Mononuclear cell (primary cell): ENCODE data around the gene SRSF9. TPM values are rescaled to one million over a fixed set of nuclear protein-coding genes. Genes with fewer than 3 reads are reported as not detected.
"Not testable (repeated sequence)": the region's sequence is repeated elsewhere in the genome, so short reads cannot be mapped to it uniquely, and the experiment has no call there.

Experiments
- H3K27me3 ChIP-seq: 2 replicates; pipeline ENCODE4 v1.6.0; 2011; ENCODE audit warnings: low read length, control low read depth; ENCODE audit not compliant: insufficient read depth
- H3K4me1 ChIP-seq: 2 replicates; pipeline ENCODE4 v1.5.1; 2011; ENCODE audit warnings: mild to moderate bottlenecking, low read length, control low read depth; ENCODE audit not compliant: insufficient read depth
- H3K4me3 ChIP-seq: 2 replicates; pipeline ENCODE4 v1.5.1; 2011; ENCODE audit warnings: mild to moderate bottlenecking, low read length, moderate library complexity
- H3K9me3 ChIP-seq: 2 replicates; pipeline ENCODE4 v1.5.1; 2011; ENCODE audit warnings: low read depth, mild to moderate bottlenecking, control low read depth, low read length
- total RNA-seq: library from RNA; depleted of rRNA; stranded (reverse); fragments of >200 nt; gene quantifications from one replicate; pipeline ENCODE4 v1.2.3, GENCODE V29; 2012

SRSF9 gene
- total RNA-seq, 1 donor, result 84.7 TPM

GRCh38 chr12:120468821-120469449 lies 613 bp downstream of the SRSF9 start:
- H3K27me3 ChIP-seq, result no peaks in the 10 kb centered on the region
- no peaks in the 10 kb centered on the region for H3K9me3 ChIP-seq
- H3K4me1 ChIP-seq, result peaks cover 41% of the 10 kb centered on the region
- H3K4me3 ChIP-seq, result peak overlapping the region; percentile 76

GRCh38 chr12:120468325-120468820 lies 1.2 kb downstream of the SRSF9 start:
- Histone ChIP-seq H3K4me3 (peak overlapping the region; percentile 76), H3K27me3 (no peaks in the 10 kb centered on the region), H3K9me3 (no peaks in the 10 kb centered on the region), H3K4me1 (peaks cover 40% of the 10 kb centered on the region)

DNA sequence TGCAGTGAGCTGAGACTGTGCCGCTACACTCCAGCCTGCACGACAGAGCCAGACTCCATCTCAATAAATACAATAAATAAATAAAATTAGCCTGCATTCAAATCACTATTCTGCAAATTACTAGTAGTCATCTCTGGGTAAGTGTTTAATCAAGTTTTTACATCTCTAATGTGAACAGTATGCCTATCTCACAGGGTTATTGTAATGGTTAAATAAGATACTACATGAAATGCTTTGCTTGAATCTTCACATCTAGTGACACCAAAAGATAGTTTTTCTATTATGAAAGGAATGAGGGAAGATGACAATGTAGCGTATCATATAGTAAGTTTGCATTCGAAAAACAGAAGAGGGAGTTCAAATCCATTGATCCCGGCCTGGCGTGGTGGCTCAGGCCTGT lies 2.1 kb downstream of the SRSF9 start:
- no peaks in the 10 kb centered on the region for H3K9me3 ChIP-seq
- H3K4me1 ChIP-seq, result peaks cover 40% of the 10 kb centered on the region
- H3K27me3 ChIP-seq, result no peaks in the 10 kb centered on the region
- H3K4me3 ChIP-seq, result no peak overlapping the region

- no peaks in the 10 kb centered on the region for H3K27me3 ChIP-seq
- no peak overlapping the region for H3K4me3 ChIP-seq
- peaks cover 40% of the 10 kb centered on the region for H3K4me1 ChIP-seq
- H3K9me3 ChIP-seq, result no peaks in the 10 kb centered on the region
Measured at GRCh38 chr12:120466560-120467315, 2.8 kb downstream of the SRSF9 start.

DNA sequence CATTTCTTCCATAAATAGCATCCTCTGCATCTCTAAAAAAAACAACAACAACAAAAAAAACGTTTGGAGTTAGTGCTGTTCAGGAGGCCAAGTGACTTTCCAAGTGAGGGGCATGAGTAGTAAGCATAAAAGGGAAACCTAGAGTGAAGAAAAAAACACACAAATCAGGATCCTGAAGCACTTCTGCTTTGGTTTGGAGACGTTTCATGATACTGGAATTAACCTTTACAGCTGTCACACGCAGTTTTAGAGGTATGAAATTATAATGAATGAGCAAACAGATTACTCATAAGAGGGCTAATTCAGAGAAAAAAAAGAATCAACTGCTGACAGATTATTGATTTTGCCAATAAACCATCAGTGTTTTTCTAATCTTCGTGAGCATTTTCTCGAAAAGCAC lies 3.8 kb downstream of the SRSF9 start:
- peaks cover 40% of the 10 kb centered on the region for H3K4me1 ChIP-seq
- no peak overlapping the region for H3K4me3 ChIP-seq
- H3K27me3 ChIP-seq, result no peaks in the 10 kb centered on the region
- no peaks in the 10 kb centered on the region for H3K9me3 ChIP-seq

DNA sequence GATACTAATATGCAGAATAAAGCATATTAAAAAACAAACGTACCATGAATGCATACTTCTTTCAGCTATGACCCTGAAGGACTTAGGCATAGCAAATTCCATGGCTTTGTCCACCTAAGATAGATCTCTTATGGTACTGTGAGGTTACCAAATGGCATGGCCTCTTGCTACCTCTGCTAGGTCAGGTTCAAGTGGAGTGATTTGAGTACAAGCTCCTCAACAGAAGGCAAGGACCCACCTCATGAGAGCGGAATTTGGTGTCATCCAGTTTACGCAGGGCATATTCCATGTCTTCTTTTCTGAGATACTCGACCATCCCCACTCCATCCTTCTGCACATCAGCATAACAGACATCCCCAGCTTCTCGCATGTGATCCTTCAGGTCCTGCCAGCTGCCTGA lies 5.8 kb downstream of the SRSF9 start:
- Histone ChIP-seq H3K9me3 (no peaks in the 10 kb centered on the region), H3K4me1 (peaks cover 28% of the 10 kb centered on the region), H3K4me3 (no peak overlapping the region), H3K27me3 (no peaks in the 10 kb centered on the region)

- Histone ChIP-seq H3K27me3 (no peaks in the 10 kb centered on the region), H3K9me3 (no peaks in the 10 kb centered on the region), H3K4me3 (no peak overlapping the region), H3K4me1 (peaks cover 12% of the 10 kb centered on the region)
Measured at GRCh38 chr12:120462099-120462640, 7.4 kb downstream of the SRSF9 start.

GRCh38 chr12:120460157-120460556 lies 9.4 kb downstream of the SRSF9 start:
- Histone ChIP-seq H3K4me1 (no peaks in the 10 kb centered on the region), H3K27me3 (no peaks in the 10 kb centered on the region), H3K4me3 (no peak overlapping the region), H3K9me3 (no peaks in the 10 kb centered on the region)

DNA sequence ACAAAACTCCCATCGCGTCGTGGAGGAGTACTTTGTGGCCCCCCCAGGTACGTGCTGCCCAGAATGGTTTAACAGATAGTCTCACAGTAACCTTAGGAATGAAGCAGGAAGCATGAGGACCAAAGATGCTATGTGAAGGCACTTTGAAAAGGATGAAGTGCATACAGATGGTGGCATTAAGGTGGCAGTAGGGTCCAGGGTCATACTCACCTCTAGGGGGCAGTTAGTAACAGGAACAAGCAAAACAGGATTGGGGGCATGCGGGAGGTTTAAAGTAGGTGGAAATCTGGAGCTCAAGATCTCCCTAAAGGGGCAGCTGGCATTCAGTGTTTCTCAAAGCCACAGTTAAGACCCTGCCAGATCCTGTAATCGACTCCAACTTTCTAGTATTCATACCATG lies 12.4 kb downstream of the SRSF9 start:
- H3K9me3 ChIP-seq, result no peaks in the 10 kb centered on the region
- H3K4me3 ChIP-seq, result no peak overlapping the region
- H3K4me1 ChIP-seq, result no peaks in the 10 kb centered on the region
- H3K27me3 ChIP-seq, result no peaks in the 10 kb centered on the region

DNA sequence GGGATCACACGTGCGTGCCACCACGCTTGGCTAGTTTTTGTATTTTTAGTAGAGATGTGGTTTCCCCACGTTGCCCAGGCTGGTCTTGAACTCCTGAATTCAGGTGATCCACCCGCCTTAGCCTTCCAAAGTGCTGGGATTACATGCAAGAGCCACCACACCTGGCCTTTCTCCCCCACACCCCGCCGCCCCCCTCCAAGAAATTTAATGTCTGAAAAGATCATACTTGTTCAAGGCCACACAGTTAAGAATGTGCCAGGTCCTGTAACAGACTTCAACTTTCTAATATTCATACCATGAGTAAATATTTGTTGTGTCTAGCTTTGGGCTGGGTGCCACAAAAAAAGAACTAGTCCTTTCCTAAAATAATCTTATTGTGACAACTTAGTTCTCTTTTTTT lies 14.2 kb downstream of the SRSF9 start:
- no peak overlapping the region for H3K4me3 ChIP-seq
- H3K9me3 ChIP-seq, result no peaks in the 10 kb centered on the region
- H3K27me3 ChIP-seq, result no peaks in the 10 kb centered on the region
- no peaks in the 10 kb centered on the region for H3K4me1 ChIP-seq

GRCh38 chr12:120453977-120454376 lies 15.6 kb downstream of the SRSF9 start:
- H3K9me3 ChIP-seq, result no peaks in the 10 kb centered on the region
- H3K27me3 ChIP-seq, result no peaks in the 10 kb centered on the region
- no peak overlapping the region for H3K4me3 ChIP-seq
- no peaks in the 10 kb centered on the region for H3K4me1 ChIP-seq

GRCh38 chr12:120453060-120453750 lies 16.3 kb downstream of the SRSF9 start:
- Histone ChIP-seq H3K4me1 (peaks cover 2% of the 10 kb centered on the region), H3K9me3 (no peaks in the 10 kb centered on the region), H3K4me3 (no peak overlapping the region), H3K27me3 (no peaks in the 10 kb centered on the region)

- H3K4me1 ChIP-seq, H3K9me3 ChIP-seq, H3K27me3 ChIP-seq, H3K4me3 ChIP-seq: not testable (repeated sequence)
Measured at GRCh38 chr12:120452524-120452923, 17.0 kb downstream of the SRSF9 start.

- no peak overlapping the region for H3K4me3 ChIP-seq
- H3K9me3 ChIP-seq, result no peaks in the 10 kb centered on the region
- no peaks in the 10 kb centered on the region for H3K27me3 ChIP-seq
- H3K4me1 ChIP-seq, result peaks cover 29% of the 10 kb centered on the region
Measured at GRCh38 chr12:120447992-120448391, 21.6 kb downstream of the SRSF9 start.

DNA sequence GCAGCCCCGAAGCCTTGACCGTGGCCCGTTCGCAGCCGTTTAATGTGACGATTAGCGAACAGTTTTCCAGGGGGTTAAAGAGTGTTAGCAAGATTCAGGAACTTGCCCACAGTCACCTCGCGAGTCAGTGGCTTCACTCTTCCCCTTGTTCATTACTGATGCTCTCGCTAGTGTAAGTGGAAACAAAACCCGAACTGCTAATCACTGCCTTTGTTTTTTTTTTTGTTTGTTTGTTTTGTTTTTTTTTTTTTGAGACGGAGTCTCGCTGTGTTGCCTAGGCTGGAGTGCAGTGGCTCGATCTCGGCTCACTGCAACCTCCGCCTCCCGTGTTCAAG lies 22.7 kb downstream of the SRSF9 start:
- H3K4me3 ChIP-seq, result peak overlapping the region; percentile 99
- H3K4me1 ChIP-seq, result peaks cover 29% of the 10 kb centered on the region

More for the DNA sequence above, 22.7 kb downstream of the SRSF9 start:
- H3K9me3 ChIP-seq, H3K27me3 ChIP-seq: not testable (repeated sequence)
